Neuronal stem cell (in vitro differentiated cells): ENCODE results near the gene TIGD7.
A peak's percentile ranks its signal among the peaks of the same experiment; 100 is the strongest.
"Not testable (repeated sequence)": the region's sequence is repeated elsewhere in the genome, so short reads cannot be mapped to it uniquely, and the experiment has no call there.

Experiments
- DNase-seq: peaks from one replicate; pipeline ENCODE4 v3.0.0-alpha.2; 2013; ENCODE audit warnings: low spot score
- H2AFZ ChIP-seq: one replicate; pipeline ENCODE4 v1.6.1; 2013; ENCODE audit warnings: mild to moderate bottlenecking, low read length, inconsistent platforms
- H2AK5ac ChIP-seq: 2 replicates; pipeline ENCODE4 v1.6.1; 2013; ENCODE audit warnings: low read depth, mild to moderate bottlenecking, inconsistent platforms, low read length, moderate library complexity, mixed read lengths
- H2BK120ac ChIP-seq: 2 replicates; pipeline ENCODE4 v1.6.1; 2013; ENCODE audit warnings: low read depth, mild to moderate bottlenecking, inconsistent platforms, low read length, moderate library complexity, mixed read lengths
- H2BK12ac ChIP-seq: one replicate; pipeline ENCODE4 v1.6.1; 2013; ENCODE audit warnings: low read length, inconsistent platforms
- H2BK15ac ChIP-seq: 2 replicates; pipeline ENCODE4 v1.6.1; 2013; ENCODE audit warnings: mild to moderate bottlenecking, low read length, inconsistent platforms, mixed read lengths
- H2BK5ac ChIP-seq: one replicate; pipeline ENCODE4 v1.6.1; 2013; ENCODE audit warnings: inconsistent platforms, mild to moderate bottlenecking, low read length, moderate library complexity
- H3K14ac ChIP-seq: one replicate; pipeline ENCODE4 v1.6.1; 2013; ENCODE audit warnings: low read length, inconsistent platforms
- H3K18ac ChIP-seq: 2 replicates; pipeline ENCODE4 v1.6.1; 2013; ENCODE audit warnings: low read length, inconsistent platforms
- H3K23ac ChIP-seq: 2 replicates; pipeline ENCODE4 v1.6.1; 2013; ENCODE audit warnings: low read depth, mild to moderate bottlenecking, mixed read lengths, low read length, inconsistent platforms; ENCODE audit not compliant: poor library complexity
- H3K27ac ChIP-seq: replicated peaks from 3 replicates; pipeline ENCODE4 v1.5.1; 2013; ENCODE audit warnings: low read length, inconsistent platforms
- H3K27me3 ChIP-seq, 3 experiments: 2 replicates each; pipeline ENCODE4 v1.6.1; 2013; ENCODE audit warnings: low read length in 3 of 3, mild to moderate bottlenecking in 2 of 3, inconsistent platforms in 1 of 3, low read depth in 1 of 3, mixed read lengths in 1 of 3, moderate library complexity in 1 of 3; ENCODE audit not compliant: control insufficient read depth in 3 of 3, insufficient read depth in 3 of 3
- H3K36me3 ChIP-seq, 2 donors: replicated peaks in 1 of 2; 2 replicates each; pipeline ENCODE4 v1.6.1; 2013; ENCODE audit warnings: low read length in 2 of 2; ENCODE audit not compliant: control insufficient read depth in 2 of 2, insufficient read depth in 2 of 2
- H3K4ac ChIP-seq: 2 replicates; pipeline ENCODE4 v1.6.1; 2013; ENCODE audit warnings: inconsistent platforms, mild to moderate bottlenecking, low read length, moderate library complexity
- H3K4me1 ChIP-seq, 2 donors: 1 replicate in 1 of 2; 2 replicates in 1 of 2; pipeline ENCODE4 v1.6.1; 2013; ENCODE audit warnings: low read length in 2 of 2, low read depth in 1 of 2; ENCODE audit not compliant: control insufficient read depth in 2 of 2, insufficient read depth in 1 of 2
- H3K4me2 ChIP-seq: one replicate; pipeline ENCODE4 v1.6.1; 2013; ENCODE audit warnings: mild to moderate bottlenecking, low read length, inconsistent platforms; ENCODE audit not compliant: insufficient read depth, poor library complexity, severe bottlenecking
- H3K4me3 ChIP-seq, 2 donors: 2 replicates each; pipeline ENCODE4 v1.5.1; 2013; ENCODE audit warnings: low read length in 2 of 2, mild to moderate bottlenecking in 2 of 2, inconsistent platforms in 1 of 2, moderate library complexity in 1 of 2
- H3K79me1 ChIP-seq: one replicate; pipeline ENCODE4 v1.6.1; 2013; ENCODE audit warnings: low read depth, mild to moderate bottlenecking, inconsistent platforms, low read length, moderate library complexity
- H3K9ac ChIP-seq: one replicate; pipeline ENCODE4 v1.6.1; 2013; ENCODE audit warnings: mild to moderate bottlenecking, low read depth, low read length, inconsistent platforms; ENCODE audit not compliant: poor library complexity
- H3K9me3 ChIP-seq, 2 donors: replicated peaks in 1 of 2; 2 replicates each; pipeline versions ENCODE3 to v1.6.1; 2013; ENCODE audit warnings: low read length in 2 of 2, mild to moderate bottlenecking in 2 of 2, inconsistent platforms in 1 of 2, low read depth in 1 of 2, mixed read lengths in 1 of 2, moderate library complexity in 1 of 2; ENCODE audit not compliant: control insufficient read depth in 2 of 2, insufficient read depth in 1 of 2
- H4K8ac ChIP-seq: one replicate; pipeline ENCODE4 v1.6.1; 2013; ENCODE audit warnings: low read depth, mild to moderate bottlenecking, inconsistent platforms, low read length, moderate library complexity
- H4K91ac ChIP-seq: one replicate; pipeline ENCODE4 v1.6.1; 2013; ENCODE audit warnings: low read length, low read depth, mild to moderate bottlenecking, inconsistent platforms; ENCODE audit not compliant: poor library complexity
- WGBS, 2 donors: extraction: QIAGEN DNeasy Blood & Tissue Kit; methylation state at CpG; one replicate each; pipeline ENCODE4 v1.1.7; 2013; ENCODE audit warnings: missing lambda C conversion rate in 2 of 2, mixed read lengths in 1 of 2; ENCODE audit not compliant: insufficient read length in 2 of 2, insufficient replicate concordance in 1 of 2; ENCODE audit errors: extremely low coverage in 2 of 2; 5-methylcytosine and 5-hydroxymethylcytosine counted together

Gene TIGD7

GRCh38 chr16:3274947-3275346 is 30.3 kb downstream of the TIGD7 start:
- no peak overlapping the region for H3K23ac ChIP-seq

DNA sequence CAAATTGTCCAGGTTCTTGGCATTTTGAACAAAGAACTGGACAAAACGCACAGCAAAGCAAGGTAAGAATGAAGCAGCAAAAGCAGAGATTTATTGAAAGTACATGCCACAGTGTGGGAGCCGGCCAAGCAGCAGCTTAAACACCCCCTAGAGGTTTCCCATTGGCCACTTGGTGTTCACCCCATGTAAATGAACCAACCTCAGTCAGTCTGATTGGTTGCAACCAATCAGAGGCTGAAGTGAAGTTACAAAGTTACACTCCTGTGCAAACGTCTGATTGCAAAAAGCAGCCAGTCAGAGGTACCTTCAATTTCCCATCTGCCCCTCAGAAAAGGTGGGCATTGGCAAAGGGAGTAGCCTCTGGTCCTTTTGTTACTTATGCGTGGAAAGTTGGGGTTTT is 30.7 kb downstream of the TIGD7 start:
- Histone ChIP-seq H3K4me1 (peaks cover 0 to 6% of the 10 kb centered on the region in 2 donors), H3K36me3 (no peaks in the 10 kb centered on the region), H3K27ac (no peak overlapping the region), H3K14ac (no peak overlapping the region), H3K9ac (no peak overlapping the region), H4K91ac (no peak overlapping the region), H2BK12ac (no peak overlapping the region), H3K23ac (no peak overlapping the region), H3K4me3 (no peak overlapping the region), H2BK5ac (no peak overlapping the region), H3K9me3 (peaks cover 0 to 2% of the 10 kb centered on the region in 2 donors), H2BK120ac (no peak overlapping the region), H2AFZ (peak overlapping the region; percentile 80), H3K4me2 (no peak overlapping the region), H2BK15ac (no peak overlapping the region), H3K4ac (no peak overlapping the region), H3K79me1 (no peaks in the 10 kb centered on the region), H3K18ac (no peak overlapping the region), H3K27me3 (no peaks in the 10 kb centered on the region), H4K8ac (no peak overlapping the region), H2AK5ac (no peak overlapping the region)
- no CpG with 5 or more reads among the region's 4 CpGs for WGBS, 2 donors
- DNase-seq: no peak

More at GRCh38 chr16:3274947-3275346, 30.3 kb downstream of the TIGD7 start:
- H2BK15ac ChIP-seq: no peak overlapping the region
- H2AK5ac ChIP-seq: no peak overlapping the region
- no peak overlapping the region for H2BK120ac ChIP-seq
- DNase-seq: no peak
- H3K9ac ChIP-seq: no peak overlapping the region
- H3K27ac ChIP-seq: no peak overlapping the region
- peaks cover 0 to 6% of the 10 kb centered on the region in 2 donors for H3K4me1 ChIP-seq
- H3K9me3 ChIP-seq: peaks cover 0 to 2% of the 10 kb centered on the region in 2 donors
- no peak overlapping the region for H4K91ac ChIP-seq
- H2AFZ ChIP-seq: peak overlapping the region; percentile 80
- H2BK5ac ChIP-seq: no peak overlapping the region
- H3K4me2 ChIP-seq: no peak overlapping the region
- H4K8ac ChIP-seq: no peak overlapping the region
- no peak overlapping the region for H3K4me3 ChIP-seq
- no peak overlapping the region for H2BK12ac ChIP-seq
- no peaks in the 10 kb centered on the region for H3K36me3 ChIP-seq
- no peaks in the 10 kb centered on the region for H3K79me1 ChIP-seq
- no peak overlapping the region for H3K18ac ChIP-seq
- H3K27me3 ChIP-seq: no peaks in the 10 kb centered on the region
- no peak overlapping the region for H3K14ac ChIP-seq
- no peak overlapping the region for H3K4ac ChIP-seq

- H3K27me3 ChIP-seq, H3K4me2 ChIP-seq, H3K79me1 ChIP-seq, H3K18ac ChIP-seq, H3K36me3 ChIP-seq, H4K8ac ChIP-seq, H3K23ac ChIP-seq, H3K4ac ChIP-seq, H3K27ac ChIP-seq, H3K4me1 ChIP-seq, H2BK120ac ChIP-seq, H3K9ac ChIP-seq, H2BK5ac ChIP-seq, H3K4me3 ChIP-seq, H3K14ac ChIP-seq, H3K9me3 ChIP-seq, H2BK12ac ChIP-seq, DNase-seq, H2AFZ ChIP-seq, H2BK15ac ChIP-seq, H4K91ac ChIP-seq, H2AK5ac ChIP-seq: not testable (repeated sequence)
- no CpG with 5 or more reads among the region's 22 CpGs for WGBS, 2 donors
Measured at GRCh38 chr16:3271281-3271680, 33.9 kb downstream of the TIGD7 start.

DNA sequence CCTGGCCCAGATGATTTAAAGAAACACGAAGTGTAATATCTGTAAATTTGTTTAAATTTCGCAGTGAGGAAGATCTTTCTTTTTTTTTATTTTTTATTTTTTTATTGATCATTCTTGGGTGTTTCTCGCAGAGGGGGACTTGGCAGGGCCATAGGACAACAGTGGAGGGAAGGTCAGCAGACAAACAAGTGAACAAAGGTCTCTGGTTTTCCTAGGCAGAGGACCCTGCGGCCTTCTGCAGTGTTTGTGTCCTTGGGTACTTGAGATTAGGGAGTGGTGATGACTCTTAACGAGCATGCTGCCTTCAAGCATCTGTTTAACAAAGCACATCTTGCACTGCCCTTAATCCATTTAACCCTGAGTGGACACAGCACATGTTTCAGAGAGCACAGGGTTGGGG is 34.5 kb downstream of the TIGD7 start:
- not testable (repeated sequence) for H2BK15ac ChIP-seq, H3K27me3 ChIP-seq, H3K36me3 ChIP-seq, H2AK5ac ChIP-seq, H2BK12ac ChIP-seq, H3K4me2 ChIP-seq, H3K4ac ChIP-seq, H2BK5ac ChIP-seq, H3K4me1 ChIP-seq, H3K9me3 ChIP-seq, DNase-seq, H3K79me1 ChIP-seq, H4K91ac ChIP-seq, H3K27ac ChIP-seq, H2AFZ ChIP-seq, H4K8ac ChIP-seq, H2BK120ac ChIP-seq, H3K23ac ChIP-seq, H3K14ac ChIP-seq, H3K18ac ChIP-seq, H3K9ac ChIP-seq, H3K4me3 ChIP-seq
- WGBS, 2 donors: no CpG with 5 or more reads among the region's 5 CpGs
